ENCODE results near the gene LRP1.

Gene LRP1

GRCh38 chr12:57215668-57216013 is 87.4 kb downstream of the LRP1 start:
- no peak for DNase-seq

GRCh38 chr12:57216014-57216911 is 88.0 kb downstream of the LRP1 start, which contains the start of gene NXPH4:
NXPH4 (plus strand) TSS chr12:57216794; CDS start chr12:57216970, 176 bp downstream.
- peak; percentile 74 for DNase-seq

GRCh38 chr12:57216921-57217879 is 88.9 kb downstream of the LRP1 start:
- DNase-seq: no peak

GRCh38 chr12:57218030-57218853 is 90.0 kb downstream of the LRP1 start:
- DNase-seq: no peak

- DNase-seq: no peak
Measured at GRCh38 chr12:57219205-57219992, 91.1 kb downstream of the LRP1 start.

GRCh38 chr12:57219993-57220754 is 91.9 kb downstream of the LRP1 start:
- no peak for DNase-seq

- no peak for DNase-seq
Measured at GRCh38 chr12:57220770-57221168, 92.5 kb downstream of the LRP1 start.

- no peak for DNase-seq
Measured at GRCh38 chr12:57221169-57221917, 93.1 kb downstream of the LRP1 start.

- no peak for DNase-seq
Measured at GRCh38 chr12:57222286-57223190, 94.3 kb downstream of the LRP1 start.

- DNase-seq: no peak
Measured at GRCh38 chr12:57223191-57224165, 95.2 kb downstream of the LRP1 start.

- no peak for DNase-seq
Measured at GRCh38 chr12:57224278-57224972, 96.1 kb downstream of the LRP1 start.

GRCh38 chr12:57224973-57225679 is 96.8 kb downstream of the LRP1 start:
- peak; percentile 61 for DNase-seq

GRCh38 chr12:57225680-57226210 is 97.5 kb downstream of the LRP1 start:
- no peak for DNase-seq

- no peak for DNase-seq
Measured at GRCh38 chr12:57226588-57227314, 98.5 kb downstream of the LRP1 start.

GRCh38 chr12:57227315-57228115 is 99.2 kb downstream of the LRP1 start:
- DNase-seq: no peak

Measured in activated CD8-positive, alpha-beta memory T cell treated with anti-CD3 and anti-CD28 coated beads, Interleukin-2, amount 50 U/mL, for 4 hours (primary cell).